Upper lobe of right lung (tissue), 1 donor: ENCODE data around the gene RHO. TPM values are rescaled to one million over a fixed set of nuclear protein-coding genes. Genes with fewer than 3 reads are reported as not detected.

Source experiments
- ATAC-seq: fragments of 200-7000 bp; cut with Tn5 transposase; one replicate; pipeline ENCODE4 v1.9.1; 2020; ENCODE audit warnings: mild to moderate bottlenecking, moderate library complexity
- DNase-seq: peaks from one replicate; pipeline ENCODE4 v3.0.0-alpha.2; 2020
- H3K27ac ChIP-seq: fragments of 200-600 bp; one replicate; pipeline ENCODE4 v1.8.0; 2022
- H3K27me3 ChIP-seq: fragments of 200-600 bp; one replicate; pipeline ENCODE4 v1.8.0; 2022; ENCODE audit warnings: mild to moderate bottlenecking
- H3K36me3 ChIP-seq: fragments of 200-600 bp; one replicate; pipeline ENCODE4 v1.8.0; 2022
- H3K4me1 ChIP-seq: fragments of 200-600 bp; one replicate; pipeline ENCODE4 v1.8.0; 2022
- H3K4me3 ChIP-seq: fragments of 200-600 bp; one replicate; pipeline ENCODE4 v1.8.0; 2022; ENCODE audit warnings: mild to moderate bottlenecking
- H3K9me3 ChIP-seq: fragments of 200-600 bp; one replicate; pipeline ENCODE4 v1.8.0; 2022
- CTCF ChIP-seq: fragments of 200-600 bp; IDR thresholded peaks from one replicate; pipeline ENCODE4 v1.8.0; 2022; ENCODE audit warnings: antibody characterized with exemption
- intact Hi-C: fragments of 100-400 bp; cut with DNase I; formaldehyde crosslinking; loops from one replicate; pipeline ENCODE4 v1.11.0; 2022
- total RNA-seq: library from RNA; stranded (reverse); fragmentation: NEBNext Ultra II Directional; extraction: Animal tissue kit (Norgen Biotek cat#: 25700); gene quantifications from one replicate; pipeline ENCODE4 v1.2.1, GENCODE V29; 2021
- donor health status: DM: no; HTN: yes; CAD: no; lungs with severe emphysema.

The RHO gene
- total RNA-seq, 1 donor from 2014 or later: not detected

- no peak for ATAC-seq
- no peaks in the 10 kb centered on the region for H3K36me3 ChIP-seq
Observed at GRCh38 chr3:129519449-129519848, 9.0 kb upstream of the RHO start.

GRCh38 chr3:129519896-129520715 lies 8.3 kb upstream of the RHO start:
- H3K9me3 ChIP-seq: no peaks in the 10 kb centered on the region
- DNase-seq (peak; percentile 39), ATAC-seq (no peak)
- no peaks in the 10 kb centered on the region for H3K36me3 ChIP-seq
- no peaks in the 10 kb centered on the region for H3K27me3 ChIP-seq
- no peak for TF ChIP-seq CTCF
- H3K4me1 ChIP-seq: no peaks in the 10 kb centered on the region
- intact Hi-C loops: no loop called here
- no peak overlapping the region for H3K27ac ChIP-seq
- H3K4me3 ChIP-seq: no peak overlapping the region

More at GRCh38 chr3:129519449-129519848, 9.0 kb upstream of the RHO start:
- no peaks in the 10 kb centered on the region for H3K4me1 ChIP-seq
- no peak for TF ChIP-seq CTCF
- H3K27ac ChIP-seq: no peak overlapping the region
- DNase-seq: no peak
- H3K4me3 ChIP-seq: no peak overlapping the region
- intact Hi-C loops: no loop called here
- H3K27me3 ChIP-seq: no peaks in the 10 kb centered on the region
- no peaks in the 10 kb centered on the region for H3K9me3 ChIP-seq

- Histone ChIP-seq H3K4me3 (no peak overlapping the region), H3K4me1 (no peaks in the 10 kb centered on the region), H3K27me3 (no peaks in the 10 kb centered on the region), H3K36me3 (no peaks in the 10 kb centered on the region), H3K27ac (no peak overlapping the region), H3K9me3 (no peaks in the 10 kb centered on the region)
- TF ChIP-seq CTCF: no peak
- intact Hi-C loops: no loop called here
- ATAC-seq (no peak), DNase-seq (no peak)
Observed at GRCh38 chr3:129520960-129521359, 7.5 kb upstream of the RHO start.

- H3K4me1 ChIP-seq: no peaks in the 10 kb centered on the region
- intact Hi-C loops: no loop called here
Observed at GRCh38 chr3:129521611-129522010, 6.8 kb upstream of the RHO start.

GRCh38 chr3:129522953-129523352 lies 5.5 kb upstream of the RHO start:
- no peak for ATAC-seq
- TF ChIP-seq CTCF: no peak
- H3K36me3 ChIP-seq: no peaks in the 10 kb centered on the region
- no peak overlapping the region for H3K4me3 ChIP-seq
- H3K4me1 ChIP-seq: no peaks in the 10 kb centered on the region
- intact Hi-C loops: no loop called here
- H3K27ac ChIP-seq: no peak overlapping the region
- no peak for DNase-seq
- H3K27me3 ChIP-seq: no peaks in the 10 kb centered on the region
- H3K9me3 ChIP-seq: no peaks in the 10 kb centered on the region

More at GRCh38 chr3:129521611-129522010, 6.8 kb upstream of the RHO start:
- Histone ChIP-seq H3K36me3 (no peaks in the 10 kb centered on the region), H3K27ac (no peak overlapping the region), H3K4me3 (no peak overlapping the region), H3K27me3 (no peaks in the 10 kb centered on the region), H3K9me3 (no peaks in the 10 kb centered on the region)
- TF ChIP-seq CTCF: no peak
- no peak for ATAC-seq
- DNase-seq: no peak
